DND-41 (cell line): ENCODE results near the gene OR51A2.

ENCODE experiments used
- ATAC-seq: fragments of 200-7000 bp; cut with Tn5 transposase; 3 replicates; pipeline ENCODE4 v1.9.1; 2021; ENCODE audit warnings: low read depth; ENCODE audit not compliant: insufficient read depth
- DNase-seq: peaks from one replicate; pipeline ENCODE4 v3.0.0-alpha.2; 2020
- H2AFZ ChIP-seq: 2 replicates; pipeline ENCODE4 v1.6.0; 2012; ENCODE audit warnings: low read depth, low read length
- H3K27ac ChIP-seq: 2 replicates; pipeline ENCODE4 v1.5.1; 2012; ENCODE audit warnings: low read length, inconsistent platforms
- H3K27me3 ChIP-seq: fragments of 200-600 bp; sonication (generic); 2 replicates; pipeline ENCODE4 v1.6.0; 2012; ENCODE audit warnings: low read length, mild to moderate bottlenecking, inconsistent platforms; ENCODE audit not compliant: insufficient read depth, poor library complexity
- H3K36me3 ChIP-seq: 2 replicates; pipeline ENCODE4 v1.5.1; 2012; ENCODE audit warnings: low read length, inconsistent platforms; ENCODE audit not compliant: insufficient read depth
- H3K4me1 ChIP-seq: 2 replicates; pipeline ENCODE4 v1.5.1; 2012; ENCODE audit warnings: mild to moderate bottlenecking, low read length; ENCODE audit not compliant: insufficient read depth
- H3K4me2 ChIP-seq: 2 replicates; pipeline ENCODE4 v1.6.0; 2012; ENCODE audit warnings: mild to moderate bottlenecking, moderate library complexity, low read length, inconsistent platforms; ENCODE audit not compliant: insufficient read depth
- H3K4me3 ChIP-seq, 2 experiments: fragments of 200-600 bp in 1 of 2; shearing (Covaris generic) in 1 of 2; 2 replicates each; pipeline ENCODE4 v1.5.1; 2012 to 2016; ENCODE audit warnings: inconsistent platforms in 2 of 2, low read length in 2 of 2, mild to moderate bottlenecking in 2 of 2, low read depth in 1 of 2, moderate library complexity in 1 of 2
- H3K79me2 ChIP-seq: 2 replicates; pipeline ENCODE4 v1.6.0; 2012; ENCODE audit warnings: low read length, inconsistent platforms; ENCODE audit not compliant: insufficient read depth
- H3K9ac ChIP-seq: 2 replicates; pipeline ENCODE4 v1.6.0; 2012; ENCODE audit warnings: low read depth, mild to moderate bottlenecking, inconsistent platforms, low read length, moderate library complexity
- H3K9me3 ChIP-seq: 2 replicates; pipeline ENCODE4 v1.5.1; 2012; ENCODE audit warnings: low read length, moderate library complexity, mild to moderate bottlenecking, inconsistent platforms; ENCODE audit not compliant: insufficient read depth, severe bottlenecking
- H4K20me1 ChIP-seq: 2 replicates; pipeline ENCODE4 v1.6.0; 2012; ENCODE audit warnings: low read length; ENCODE audit not compliant: insufficient read depth
- CTCF ChIP-seq: IDR thresholded peaks from 2 replicates; pipeline ENCODE4 v1.5.1; 2012; ENCODE audit warnings: borderline replicate concordance, low read length, moderate library complexity, mild to moderate bottlenecking; ENCODE audit not compliant: poor library complexity, severe bottlenecking; ENCODE audit errors: extremely low read depth
- EZH2 ChIP-seq: IDR thresholded peaks from 3 replicates; pipeline ENCODE4 v1.6.1; 2012; ENCODE audit warnings: borderline replicate concordance, low read depth, mild to moderate bottlenecking, moderate library complexity, low read length, inconsistent platforms; ENCODE audit not compliant: severe bottlenecking

The OR51A2 gene

GRCh38 chr11:4922304-4922703 lies 33.2 kb downstream of the OR51A2 start:
- ATAC-seq (no peak), DNase-seq (no peak)
- H3K4me2 ChIP-seq, result no peak overlapping the region
- no peaks in the 10 kb centered on the region for H3K9me3 ChIP-seq
- no peaks in the 10 kb centered on the region for H3K36me3 ChIP-seq
- H3K27me3 ChIP-seq, result peaks cover 3% of the 10 kb centered on the region
- H4K20me1 ChIP-seq, result no peaks in the 10 kb centered on the region
- no peak overlapping the region for H2AFZ ChIP-seq
- H3K9ac ChIP-seq, result no peak overlapping the region
- no peaks in the 10 kb centered on the region for H3K4me1 ChIP-seq
- no peaks in the 10 kb centered on the region for H3K79me2 ChIP-seq
- H3K4me3 ChIP-seq, result no peak overlapping the region
- H3K27ac ChIP-seq, result no peak overlapping the region
- no peak for TF ChIP-seq EZH2

GRCh38 chr11:4921796-4922195 lies 33.7 kb downstream of the OR51A2 start:
- Histone ChIP-seq H3K79me2 (no peaks in the 10 kb centered on the region), H3K36me3 (no peaks in the 10 kb centered on the region), H2AFZ (no peak overlapping the region), H3K4me1 (no peaks in the 10 kb centered on the region), H3K4me3 (no peak overlapping the region), H3K4me2 (no peak overlapping the region), H3K9ac (no peak overlapping the region), H3K27ac (no peak overlapping the region), H4K20me1 (no peaks in the 10 kb centered on the region), H3K9me3 (no peaks in the 10 kb centered on the region), H3K27me3 (peaks cover 3% of the 10 kb centered on the region)
- DNase-seq (no peak), ATAC-seq (no peak)
- TF ChIP-seq EZH2 (no peak), CTCF (no peak)

- no peak for TF ChIP-seq EZH2
- TF ChIP-seq CTCF, result no peak
- no peak within 1 kb of the TSS for H3K4me3 ChIP-seq
- no peaks in the 10 kb centered on the region for H4K20me1 ChIP-seq
- no peak within 1 kb of the TSS for H2AFZ ChIP-seq
- no peaks in the 10 kb centered on the region for H3K79me2 ChIP-seq
- H3K9me3 ChIP-seq, result no peaks in the 10 kb centered on the region
- no peak within 1 kb of the TSS for H3K4me2 ChIP-seq
- no peaks in the 10 kb centered on the region for H3K4me1 ChIP-seq
- H3K9ac ChIP-seq, result no peak within 1 kb of the TSS
- DNase-seq (no peak), ATAC-seq (no peak)
- H3K27ac ChIP-seq, result no peak within 1 kb of the TSS
- no peaks in the 10 kb centered on the region for H3K27me3 ChIP-seq
- no peaks in the 10 kb centered on the region for H3K36me3 ChIP-seq
Observed at GRCh38 chr11:4919250-4919649, 36.3 kb downstream of the OR51A2 start, which contains the start of gene OR51G2. TSS of gene OR51G2 (minus strand) at chr11:4919350. CDS start at chr11:4915663, 3,687 bp downstream.

GRCh38 chr11:4916581-4916980 lies 38.9 kb downstream of the OR51A2 start:
- H3K9ac ChIP-seq, result no peak overlapping the region
- no peaks in the 10 kb centered on the region for H3K79me2 ChIP-seq
- no peaks in the 10 kb centered on the region for H4K20me1 ChIP-seq
- no peak overlapping the region for H3K4me3 ChIP-seq
- H3K4me2 ChIP-seq, result no peak overlapping the region
- no peaks in the 10 kb centered on the region for H3K27me3 ChIP-seq
- TF ChIP-seq EZH2 (no peak), CTCF (no peak)
- ATAC-seq, result no peak
- no peaks in the 10 kb centered on the region for H3K9me3 ChIP-seq
- H3K36me3 ChIP-seq, result no peaks in the 10 kb centered on the region
- DNase-seq, result no peak
- no peak overlapping the region for H2AFZ ChIP-seq
- H3K4me1 ChIP-seq, result no peaks in the 10 kb centered on the region
- no peak overlapping the region for H3K27ac ChIP-seq
